CD4-positive, CD25-positive, alpha-beta regulatory T cell (primary cell): Measurements from ENCODE around the gene AFAP1L2. TPM values are rescaled to one million over a fixed set of nuclear protein-coding genes. Genes with fewer than 3 reads are reported as not detected.

ENCODE experiments used
- ATAC-seq, 2 donors: fragments of 150-1000 bp; cut with Tn5 transposase; one replicate each; pipeline ENCODE4 v1.10.0; 2021; ENCODE audit warnings: low read depth in 2 of 2, moderate number of reproducible peaks in 2 of 2, moderate library complexity in 1 of 2
- DNase-seq, 3 donors: peaks; one replicate each; pipeline versions ENCODE4 v3.0.0 to v3.0.0-alpha.2; 2012 to 2022; ENCODE audit warnings: mixed read lengths in 1 of 3
- H3K27ac ChIP-seq: one replicate; pipeline ENCODE4 v1.7.0; 2013; ENCODE audit warnings: mild to moderate bottlenecking, low read length; ENCODE audit not compliant: insufficient read depth, poor library complexity, severe bottlenecking
- H3K27me3 ChIP-seq: one replicate; pipeline ENCODE4 v1.7.0; 2013; ENCODE audit warnings: low read length; ENCODE audit not compliant: control insufficient read depth, insufficient read depth
- H3K36me3 ChIP-seq: one replicate; pipeline ENCODE4 v1.7.0; 2013; ENCODE audit warnings: mild to moderate bottlenecking, low read length, moderate library complexity; ENCODE audit not compliant: control insufficient read depth, insufficient read depth
- H3K4me1 ChIP-seq: 2 replicates; pipeline ENCODE4 v1.7.0; 2013; ENCODE audit warnings: mild to moderate bottlenecking, low read length; ENCODE audit not compliant: insufficient read depth, control insufficient read depth, poor library complexity, severe bottlenecking
- H3K4me3 ChIP-seq: one replicate; pipeline ENCODE4 v1.7.0; 2013; ENCODE audit warnings: low read depth, mild to moderate bottlenecking, low read length, moderate library complexity
- H3K9me3 ChIP-seq, 2 experiments: 1 replicate in 1 of 2; 2 replicates in 1 of 2; pipeline ENCODE4 v1.7.0; 2013; ENCODE audit warnings: low read length in 2 of 2, mild to moderate bottlenecking in 1 of 2, moderate library complexity in 1 of 2; ENCODE audit not compliant: control insufficient read depth in 2 of 2
- H3K27ac Mint-ChIP-seq, 3 donors: one replicate each; pipeline ENCODE4 v1.8.0; 2020 to 2022; ENCODE audit warnings: mild to moderate bottlenecking in 3 of 3, mixed read lengths in 3 of 3, moderate library complexity in 2 of 3
- H3K27me3 Mint-ChIP-seq: one replicate; pipeline ENCODE4 v1.8.0; 2022; ENCODE audit warnings: mild to moderate bottlenecking, mixed read lengths
- H3K36me3 Mint-ChIP-seq: one replicate; pipeline ENCODE4 v1.8.0; 2020; ENCODE audit warnings: mixed read lengths
- H3K4me1 Mint-ChIP-seq, 4 donors: one replicate each; pipeline ENCODE4 v1.8.0; 2020 to 2022; ENCODE audit warnings: mixed read lengths in 4 of 4, mild to moderate bottlenecking in 1 of 4
- H3K4me3 Mint-ChIP-seq, 4 donors: one replicate each; pipeline ENCODE4 v1.8.0; 2020 to 2022; ENCODE audit warnings: mild to moderate bottlenecking in 4 of 4, mixed read lengths in 4 of 4, moderate library complexity in 3 of 4
- H3K9me3 Mint-ChIP-seq, 7 donors: one replicate each; pipeline ENCODE4 v1.8.0; 2020 to 2022; ENCODE audit warnings: mixed read lengths in 7 of 7, mild to moderate bottlenecking in 3 of 7, moderate library complexity in 2 of 7
- polyA plus RNA-seq, 4 donors: library from polyadenylated mRNA; unstranded; fragments of 300-500 nt; fragmentation: Illumina TruSeq; gene quantifications; one replicate each; pipeline ENCODE4 v1.2.3, GENCODE V29; 2021
- total RNA-seq: library from RNA; stranded (reverse); gene quantifications from one replicate; pipeline ENCODE4 v1.2.3, GENCODE V29; 2022

The AFAP1L2 gene
- total and polyA plus RNA-seq, 5 donors from 2014 or later = 1.1 to 4.6 (median 3.0) TPM

DNA sequence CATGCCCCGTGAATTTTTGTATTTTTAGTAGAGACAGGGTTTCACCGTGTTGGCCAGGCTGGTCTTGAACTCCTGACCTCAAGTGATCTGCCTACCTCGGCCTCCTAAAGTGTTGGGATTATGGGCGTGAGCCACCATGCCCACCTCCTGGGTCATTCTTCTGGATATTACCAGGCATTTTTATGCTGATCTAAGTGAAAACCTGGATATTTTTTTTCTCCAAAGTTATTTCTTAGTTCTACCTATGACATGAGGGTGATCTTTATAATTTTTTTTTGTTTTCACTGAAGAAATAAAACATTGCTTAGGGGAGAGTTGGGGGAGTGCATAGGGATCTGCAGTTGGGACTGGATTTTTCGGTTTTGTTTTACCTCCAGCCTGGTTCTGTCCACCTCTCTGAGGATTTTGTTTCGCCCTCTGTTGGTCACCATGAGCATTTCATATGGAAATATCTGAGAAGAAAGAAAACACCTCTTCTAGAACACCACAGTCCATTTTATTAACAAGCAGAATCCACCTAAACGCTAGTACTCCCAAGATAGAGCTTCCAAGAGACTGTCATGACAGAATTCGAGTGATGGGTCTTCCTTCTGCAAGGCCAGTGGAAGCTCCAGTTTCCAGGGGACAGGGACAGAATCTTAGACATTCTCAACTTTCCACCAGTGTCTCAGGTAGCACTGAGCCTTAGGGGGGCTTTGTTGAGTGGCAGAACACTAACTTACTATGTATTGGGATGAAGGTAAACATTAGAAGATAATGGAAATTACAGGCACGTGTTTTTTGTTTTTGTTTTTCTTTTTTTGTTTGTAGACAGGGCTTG is 33.4 kb upstream of the AFAP1L2 start:
- DNase-seq = peak in 1 of 3 donors; percentile 7
- Histone ChIP-seq H3K9me3 (no peaks in the 10 kb centered on the region), H3K36me3 (peaks cover 93% of the 10 kb centered on the region), H3K4me3 (no peak overlapping the region), H3K4me1 (no peaks in the 10 kb centered on the region), H3K27ac (no peak overlapping the region), H3K27me3 (no peaks in the 10 kb centered on the region)
- Mint-ChIP-seq H3K27me3 (no peaks in the 10 kb centered on the region), H3K27ac (no peak overlapping the region), H3K4me3 (no peak overlapping the region), H3K36me3 (peaks cover 82% of the 10 kb centered on the region), H3K9me3 (peaks cover 0 to 3% (median 0%) of the 10 kb centered on the region in 7 donors), H3K4me1 (peaks cover 0 to 7% (median 4%) of the 10 kb centered on the region in 4 donors)
- ATAC-seq = no peak

DNA sequence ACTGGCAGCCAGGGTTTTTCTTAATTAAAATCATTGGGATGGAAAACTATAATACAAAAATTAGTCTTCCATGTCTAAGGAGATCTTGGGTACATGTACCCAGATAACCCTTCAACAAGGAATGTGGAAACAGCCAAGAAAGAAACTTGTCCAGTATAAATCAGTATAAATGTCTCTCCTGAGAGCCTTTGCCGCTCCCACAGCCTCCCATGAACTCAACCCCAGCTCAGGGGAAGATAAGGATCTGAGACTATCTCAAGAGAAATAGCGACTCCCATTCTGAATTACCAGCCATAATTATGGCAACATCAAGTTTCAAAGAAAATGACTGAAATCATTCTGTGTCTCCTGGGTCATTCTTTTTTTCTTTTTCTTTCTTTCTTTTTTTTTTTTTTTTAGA is 32.6 kb upstream of the AFAP1L2 start:
- H3K4me3 Mint-ChIP-seq = no peak overlapping the region
- Histone ChIP-seq H3K4me3 (no peak overlapping the region), H3K4me1 (no peaks in the 10 kb centered on the region), H3K9me3 (no peaks in the 10 kb centered on the region), H3K27ac (no peak overlapping the region), H3K36me3 (peaks cover 85% of the 10 kb centered on the region), H3K27me3 (no peaks in the 10 kb centered on the region)
- H3K9me3 Mint-ChIP-seq = peaks cover 0 to 3% (median 0%) of the 10 kb centered on the region in 7 donors
- ATAC-seq (no peak), DNase-seq (no peak)
- peaks cover 82% of the 10 kb centered on the region for H3K36me3 Mint-ChIP-seq
- no peak overlapping the region for H3K27ac Mint-ChIP-seq
- no peaks in the 10 kb centered on the region for H3K27me3 Mint-ChIP-seq
- peaks cover under 1 to 9% (median 5%) of the 10 kb centered on the region in 4 donors for H3K4me1 Mint-ChIP-seq

- Mint-ChIP-seq H3K27ac (peak overlapping the region in 2 of 3 donors; percentile 34 to 49), H3K27me3 (no peaks in the 10 kb centered on the region), H3K4me1 (peaks cover 0 to 6% (median 5%) of the 10 kb centered on the region in 4 donors), H3K4me3 (no peak overlapping the region), H3K36me3 (peaks cover 63% of the 10 kb centered on the region), H3K9me3 (peaks cover 0 to 3% (median 0%) of the 10 kb centered on the region in 7 donors)
- DNase-seq = no peak
- Histone ChIP-seq H3K27ac (no peak overlapping the region), H3K36me3 (peaks cover 56% of the 10 kb centered on the region), H3K27me3 (no peaks in the 10 kb centered on the region), H3K4me1 (no peaks in the 10 kb centered on the region), H3K9me3 (no peaks in the 10 kb centered on the region), H3K4me3 (no peak overlapping the region)
- ATAC-seq = no peak
These were observed 28.3 kb upstream of the AFAP1L2 start for GRCh38 chr10:114432566-114433093.

DNA sequence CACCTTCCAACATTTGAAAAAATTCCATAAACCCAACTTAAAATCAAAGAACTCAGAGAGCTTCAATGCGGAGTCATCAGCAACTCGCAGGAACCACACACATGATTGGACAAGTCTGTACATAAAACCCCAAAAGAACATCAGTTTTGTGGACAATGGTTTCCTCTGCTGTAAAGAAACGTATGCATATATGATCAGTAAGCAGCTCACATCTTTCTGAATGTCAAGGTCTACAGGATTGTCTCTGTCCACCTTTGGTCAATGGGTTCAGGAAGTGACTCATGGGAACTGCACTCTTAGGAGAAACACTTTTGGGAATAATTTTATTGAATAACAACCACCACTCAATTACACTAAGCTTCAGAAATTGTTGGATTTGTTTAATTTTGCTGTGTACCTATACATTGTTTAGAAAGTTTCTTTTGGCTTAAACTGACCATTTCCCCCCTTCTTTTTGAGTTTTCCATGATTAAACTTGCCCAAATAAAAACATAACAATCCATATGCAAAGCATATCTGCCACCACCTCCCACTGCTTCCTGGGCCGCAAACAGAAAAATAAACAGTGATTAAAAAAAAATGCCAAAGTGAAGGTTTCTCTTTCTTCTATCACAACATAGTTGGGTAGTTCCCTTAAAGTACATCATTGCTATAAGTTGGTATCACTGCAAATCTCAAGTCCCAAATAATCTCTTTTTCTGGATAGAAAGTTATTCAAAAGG is 27.3 kb upstream of the AFAP1L2 start:
- Mint-ChIP-seq H3K36me3 (peaks cover 56% of the 10 kb centered on the region), H3K9me3 (peaks cover 0 to 3% (median 0%) of the 10 kb centered on the region in 7 donors)
- no peaks in the 10 kb centered on the region for H3K4me1 ChIP-seq

DNA sequence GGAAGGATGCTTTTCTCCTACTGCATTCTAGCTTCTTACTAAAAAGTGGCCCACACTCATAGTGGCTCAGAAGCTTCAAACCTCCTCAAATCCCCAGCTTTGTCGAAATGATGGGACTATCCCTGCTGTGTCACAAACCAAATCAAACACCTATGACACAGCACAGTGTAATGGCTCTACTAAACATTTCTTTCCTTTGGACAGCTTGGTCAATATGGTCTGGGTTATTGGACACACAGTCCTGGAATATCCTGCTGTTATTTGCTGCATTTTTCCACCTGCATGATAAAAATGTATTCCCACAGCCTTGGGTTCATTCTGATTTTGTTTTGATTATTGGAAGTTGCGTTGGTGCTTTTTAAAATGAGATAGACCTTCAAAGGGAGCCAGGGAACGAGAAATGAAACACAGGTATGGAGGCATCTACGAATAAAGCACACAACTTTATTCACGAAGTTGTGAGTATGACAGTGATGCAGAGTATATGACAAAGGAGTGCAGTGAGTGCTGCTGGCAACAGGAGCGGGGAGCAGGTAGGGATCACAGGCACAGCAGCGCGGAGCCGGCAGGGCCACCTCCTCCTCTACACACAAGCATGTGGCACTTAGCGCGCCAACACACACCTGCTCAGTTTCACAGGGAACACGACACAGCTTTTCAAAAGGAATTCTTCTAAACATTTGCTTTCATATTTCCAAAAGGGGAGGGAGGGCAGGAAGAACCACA is 26.5 kb upstream of the AFAP1L2 start:
- no peaks in the 10 kb centered on the region for H3K4me1 ChIP-seq
- Mint-ChIP-seq H3K9me3 (no peaks in the 10 kb centered on the region), H3K4me1 (peaks cover 0 to 6% (median 5%) of the 10 kb centered on the region in 4 donors), H3K27me3 (no peaks in the 10 kb centered on the region), H3K4me3 (no peak overlapping the region), H3K36me3 (peaks cover 49% of the 10 kb centered on the region), H3K27ac (peak overlapping the region in 1 of 3 donors; percentile 45)
- no peak overlapping the region for H3K4me3 ChIP-seq
- H3K27ac ChIP-seq = no peak overlapping the region
- H3K36me3 ChIP-seq = peaks cover 40% of the 10 kb centered on the region
- H3K9me3 ChIP-seq = no peaks in the 10 kb centered on the region
- H3K27me3 ChIP-seq = no peaks in the 10 kb centered on the region
- no peak for DNase-seq
- no peak for ATAC-seq

More for the DNA sequence above, 27.3 kb upstream of the AFAP1L2 start:
- H3K27me3 Mint-ChIP-seq = no peaks in the 10 kb centered on the region
- peak overlapping the region in 2 of 3 donors; percentile 2 to 18 for H3K27ac Mint-ChIP-seq
- H3K4me3 Mint-ChIP-seq = no peak overlapping the region
- H3K27ac ChIP-seq = no peak overlapping the region
- peaks cover 47% of the 10 kb centered on the region for H3K36me3 ChIP-seq
- DNase-seq (no peak), ATAC-seq (no peak)
- H3K4me1 Mint-ChIP-seq = peaks cover 0 to 6% (median 5%) of the 10 kb centered on the region in 4 donors
- H3K9me3 ChIP-seq = no peaks in the 10 kb centered on the region
- H3K27me3 ChIP-seq = no peaks in the 10 kb centered on the region
- H3K4me3 ChIP-seq = no peak overlapping the region

DNA sequence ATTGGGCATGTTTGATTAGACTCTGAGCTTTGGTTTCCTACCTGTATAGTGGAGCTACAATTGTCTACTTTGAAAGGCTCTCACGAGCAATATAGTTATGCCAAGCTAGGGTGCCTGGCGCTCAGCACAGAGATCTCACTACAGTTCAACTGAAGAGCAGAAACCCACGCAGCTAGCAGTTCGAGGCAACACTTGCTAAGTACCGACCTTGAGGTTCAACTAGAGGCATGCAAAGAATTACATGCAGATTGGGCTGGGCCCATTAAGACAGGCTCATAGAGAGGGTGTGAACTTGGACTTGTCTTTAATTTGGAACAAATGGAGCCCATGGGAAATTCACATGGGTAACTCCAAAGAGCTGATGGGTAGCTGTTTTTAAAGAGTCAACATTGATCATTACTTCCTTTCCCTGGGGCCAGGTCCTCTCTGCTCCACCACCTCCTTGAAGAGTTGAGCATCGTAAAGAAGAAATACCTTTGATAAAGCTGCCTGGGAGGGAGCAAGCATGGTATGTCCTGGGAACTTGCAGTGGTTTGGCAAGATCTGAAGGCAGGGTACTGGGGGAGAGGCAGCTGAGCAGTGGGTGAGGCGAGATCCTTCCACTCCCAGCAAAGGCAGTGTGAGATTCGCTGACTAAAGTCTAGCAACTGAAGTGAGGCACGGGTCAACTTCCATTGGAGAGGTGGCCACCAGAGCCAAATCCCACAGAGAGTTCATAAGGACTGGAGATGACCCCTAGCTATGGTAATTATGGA is 25.5 kb upstream of the AFAP1L2 start:
- no peaks in the 10 kb centered on the region for H3K4me1 ChIP-seq
- Mint-ChIP-seq H3K27me3 (no peaks in the 10 kb centered on the region), H3K9me3 (peaks cover 0 to 3% (median 0%) of the 10 kb centered on the region in 7 donors), H3K4me3 (no peak overlapping the region), H3K4me1 (peaks cover 0 to 6% (median 5%) of the 10 kb centered on the region in 4 donors), H3K36me3 (peaks cover 38% of the 10 kb centered on the region), H3K27ac (peak overlapping the region in 1 of 3 donors; percentile 37)
- DNase-seq (no peak), ATAC-seq (no peak)
- H3K36me3 ChIP-seq = peaks cover 30% of the 10 kb centered on the region
- no peaks in the 10 kb centered on the region for H3K27me3 ChIP-seq
- H3K27ac ChIP-seq = no peak overlapping the region
- H3K9me3 ChIP-seq = no peaks in the 10 kb centered on the region
- no peak overlapping the region for H3K4me3 ChIP-seq
